Gastroesophageal sphincter (tissue), 3 donors: ENCODE data around the gene CIAO2B.

ENCODE experiments used
- CTCF ChIP-seq, 4 experiments: fragments of 200-600 bp in 2 of 4; fragments of 450-650 bp in 2 of 4; sonication (generic) in 1 of 4; IDR thresholded peaks; one replicate each; pipeline ENCODE4 v1.5.1; 2017 to 2019; ENCODE audit warnings: antibody characterized with exemption in 4 of 4, mild to moderate bottlenecking in 2 of 4, moderate library complexity in 2 of 4
- EP300 ChIP-seq: sonication (generic); formaldehyde crosslinking; IDR thresholded peaks from one replicate; pipeline ENCODE4 v1.6.1; 2017; ENCODE audit warnings: antibody characterized with exemption, mild to moderate bottlenecking
- POLR2A ChIP-seq, 2 donors: fragments of 450-650 bp; IDR thresholded peaks; one replicate each; pipeline ENCODE4 v1.6.1; 2017; ENCODE audit warnings: antibody characterized with exemption in 2 of 2, mild to moderate bottlenecking in 2 of 2, moderate library complexity in 1 of 2

- TF ChIP-seq EP300 (no peak), CTCF (IDR thresholded peaks at IDR 0.05) (no peak), POLR2A (IDR thresholded peaks at IDR 0.05) (no peak)
Measured at GRCh38 chr16:66968847-66969246, 34.6 kb upstream of the CIAO2B start.
